ENCODE data around the gene LCN10.
"Not testable (repeated sequence)": the region's sequence is repeated elsewhere in the genome, so short reads cannot be mapped to it uniquely, and the experiment has no call there.

The LCN10 gene

GRCh38 chr9:136742591-136743391 lies at the start of gene LCN10:
TSS of gene LCN10 (minus strand) at chr9:136742940. CDS start at chr9:136742903, 37 bp downstream.
- Histone ChIP-seq H3K27me3 (ENCODE audit: control insufficient read depth, insufficient read depth, low read length) (no peaks in the 10 kb centered on the region), H3K4me1 (ENCODE audit: control insufficient read depth, insufficient read depth, low read length) (no peaks in the 10 kb centered on the region), H3K36me3 (ENCODE audit: control insufficient read depth, insufficient read depth, low read length) (no peaks in the 10 kb centered on the region), H3K27ac (ENCODE audit: low read depth, low read length) (no peak within 1 kb of the TSS), H3K9me3 (ENCODE audit: control insufficient read depth, insufficient read depth, low read length) (no peaks in the 10 kb centered on the region), H3K9ac (ENCODE audit: low read depth, low read length) (no peak within 1 kb of the TSS), H3K4me3 (ENCODE audit: low read depth, low read length) (no peak within 1 kb of the TSS)

- Histone ChIP-seq H3K9ac (ENCODE audit: low read depth, low read length) (peak overlapping the region; percentile 50; the same call in 1 of the 2 replicates), H3K4me3 (ENCODE audit: low read depth, low read length) (peak overlapping the region; percentile 84), H3K9me3 (ENCODE audit: control insufficient read depth, insufficient read depth, low read length) (no peaks in the 10 kb centered on the region), H3K36me3 (ENCODE audit: control insufficient read depth, insufficient read depth, low read length) (peaks cover 14% of the 10 kb centered on the region; the same call in 1 of the 2 replicates), H3K27me3 (ENCODE audit: control insufficient read depth, insufficient read depth, low read length) (no peaks in the 10 kb centered on the region), H3K27ac (ENCODE audit: low read depth, low read length) (peak overlapping the region; percentile 78), H3K4me1 (ENCODE audit: control insufficient read depth, insufficient read depth, low read length) (peaks cover 5% of the 10 kb centered on the region)
Measured at GRCh38 chr9:136791516-136792276, 49.0 kb upstream of the LCN10 start.

GRCh38 chr9:136790640-136791515 lies 48.1 kb upstream of the LCN10 start, which contains the start of gene TMEM141:
TSS of gene TMEM141 (plus strand) at chr9:136791344. CDS start at chr9:136791371, 27 bp downstream.
- Histone ChIP-seq H3K27me3 (ENCODE audit: control insufficient read depth, insufficient read depth, low read length) (no peaks in the 10 kb centered on the region), H3K4me3 (ENCODE audit: low read depth, low read length) (peak within 1 kb of the TSS; percentile 84), H3K27ac (ENCODE audit: low read depth, low read length) (peak within 1 kb of the TSS; percentile 88), H3K4me1 (ENCODE audit: control insufficient read depth, insufficient read depth, low read length) (peaks cover 5% of the 10 kb centered on the region), H3K9me3 (ENCODE audit: control insufficient read depth, insufficient read depth, low read length) (no peaks in the 10 kb centered on the region), H3K36me3 (ENCODE audit: control insufficient read depth, insufficient read depth, low read length) (peaks cover 14% of the 10 kb centered on the region; the same call in 1 of the 2 replicates), H3K9ac (ENCODE audit: low read depth, low read length) (peak within 1 kb of the TSS; percentile 50; the same call in 1 of the 2 replicates)

- H3K9ac ChIP-seq (ENCODE audit: low read depth, low read length), result no peak overlapping the region
- H3K36me3 ChIP-seq (ENCODE audit: control insufficient read depth, insufficient read depth, low read length), result peaks cover 14% of the 10 kb centered on the region; the same call in 1 of the 2 replicates
- peaks cover 5% of the 10 kb centered on the region for H3K4me1 ChIP-seq (ENCODE audit: control insufficient read depth, insufficient read depth, low read length)
- H3K27ac ChIP-seq (ENCODE audit: low read depth, low read length), result peak overlapping the region; percentile 88
- no peak overlapping the region for H3K4me3 ChIP-seq (ENCODE audit: low read depth, low read length)
- no peaks in the 10 kb centered on the region for H3K9me3 ChIP-seq (ENCODE audit: control insufficient read depth, insufficient read depth, low read length)
- H3K27me3 ChIP-seq (ENCODE audit: control insufficient read depth, insufficient read depth, low read length), result no peaks in the 10 kb centered on the region
Measured at GRCh38 chr9:136789523-136789937, 46.8 kb upstream of the LCN10 start.

GRCh38 chr9:136788644-136789522 lies 46.1 kb upstream of the LCN10 start:
- peaks cover 14% of the 10 kb centered on the region; the same call in 1 of the 2 replicates for H3K36me3 ChIP-seq (ENCODE audit: control insufficient read depth, insufficient read depth, low read length)
- not testable (repeated sequence) for H3K27me3 ChIP-seq (ENCODE audit: control insufficient read depth, insufficient read depth, low read length); H3K9ac ChIP-seq (ENCODE audit: low read depth, low read length); H3K4me1 ChIP-seq (ENCODE audit: control insufficient read depth, insufficient read depth, low read length); H3K4me3 ChIP-seq (ENCODE audit: low read depth, low read length); H3K9me3 ChIP-seq (ENCODE audit: control insufficient read depth, insufficient read depth, low read length)
- peak overlapping the region; percentile 88 for H3K27ac ChIP-seq (ENCODE audit: low read depth, low read length)

GRCh38 chr9:136787690-136788400 lies 45.1 kb upstream of the LCN10 start:
- Histone ChIP-seq H3K36me3 (ENCODE audit: control insufficient read depth, insufficient read depth, low read length) (peaks cover 4% of the 10 kb centered on the region; the same call in 1 of the 2 replicates), H3K4me1 (ENCODE audit: control insufficient read depth, insufficient read depth, low read length) (peaks cover 5% of the 10 kb centered on the region), H3K27me3 (ENCODE audit: control insufficient read depth, insufficient read depth, low read length) (no peaks in the 10 kb centered on the region), H3K4me3 (ENCODE audit: low read depth, low read length) (no peak overlapping the region), H3K9ac (ENCODE audit: low read depth, low read length) (no peak overlapping the region), H3K27ac (ENCODE audit: low read depth, low read length) (peak overlapping the region; percentile 84), H3K9me3 (ENCODE audit: control insufficient read depth, insufficient read depth, low read length) (no peaks in the 10 kb centered on the region)

GRCh38 chr9:136786983-136787382 lies 44.2 kb upstream of the LCN10 start:
- H3K4me1 ChIP-seq (ENCODE audit: control insufficient read depth, insufficient read depth, low read length), result not testable (repeated sequence)

GRCh38 chr9:136786451-136786850 lies 43.7 kb upstream of the LCN10 start:
- Histone ChIP-seq H3K9me3 (ENCODE audit: control insufficient read depth, insufficient read depth, low read length) (no peaks in the 10 kb centered on the region), H3K4me3 (ENCODE audit: low read depth, low read length) (no peak overlapping the region), H3K9ac (ENCODE audit: low read depth, low read length) (no peak overlapping the region), H3K36me3 (ENCODE audit: control insufficient read depth, insufficient read depth, low read length) (no peaks in the 10 kb centered on the region), H3K4me1 (ENCODE audit: control insufficient read depth, insufficient read depth, low read length) (peaks cover 5% of the 10 kb centered on the region), H3K27ac (ENCODE audit: low read depth, low read length) (no peak overlapping the region), H3K27me3 (ENCODE audit: control insufficient read depth, insufficient read depth, low read length) (no peaks in the 10 kb centered on the region)

More at GRCh38 chr9:136786983-136787382, 44.2 kb upstream of the LCN10 start:
- H3K27ac ChIP-seq (ENCODE audit: low read depth, low read length); H3K4me3 ChIP-seq (ENCODE audit: low read depth, low read length); H3K9ac ChIP-seq (ENCODE audit: low read depth, low read length); H3K9me3 ChIP-seq (ENCODE audit: control insufficient read depth, insufficient read depth, low read length); H3K27me3 ChIP-seq (ENCODE audit: control insufficient read depth, insufficient read depth, low read length); H3K36me3 ChIP-seq (ENCODE audit: control insufficient read depth, insufficient read depth, low read length): not testable (repeated sequence)

- H3K4me3 ChIP-seq (ENCODE audit: low read depth, low read length); H3K9ac ChIP-seq (ENCODE audit: low read depth, low read length); H3K9me3 ChIP-seq (ENCODE audit: control insufficient read depth, insufficient read depth, low read length); H3K36me3 ChIP-seq (ENCODE audit: control insufficient read depth, insufficient read depth, low read length); H3K4me1 ChIP-seq (ENCODE audit: control insufficient read depth, insufficient read depth, low read length); H3K27me3 ChIP-seq (ENCODE audit: control insufficient read depth, insufficient read depth, low read length): not testable (repeated sequence)
- H3K27ac ChIP-seq (ENCODE audit: low read depth, low read length), result peak overlapping the region; percentile 33
Measured at GRCh38 chr9:136785565-136786355, 43.0 kb upstream of the LCN10 start.

Data from HUES48 (cell line).